Measurements from ENCODE around the gene KIAA1143.
A peak's percentile ranks its signal among the peaks of the same experiment; 100 is the strongest.

The KIAA1143 gene

GRCh38 chr3:44761424-44762169 is at the start of gene KIAA1143, which contains the start of gene KIF15:
KIAA1143 (minus strand) TSS chr3:44761619; CDS start chr3:44761602, 17 bp downstream.
KIF15 (plus strand) TSS chr3:44761794; CDS start chr3:44761866, 72 bp downstream.
- DNase-seq = peak; percentile 76 to 82

- DNase-seq = no peak
Observed at GRCh38 chr3:44805960-44806359, 44.5 kb upstream of the KIAA1143 start.

- no peak for DNase-seq
Observed at GRCh38 chr3:44803298-44803697, 41.9 kb upstream of the KIAA1143 start.

GRCh38 chr3:44802011-44802410 is 40.6 kb upstream of the KIAA1143 start:
- no peak for DNase-seq

- DNase-seq = no peak
Observed at GRCh38 chr3:44795197-44795596, 33.8 kb upstream of the KIAA1143 start.

- DNase-seq = no peak
Observed at GRCh38 chr3:44782891-44783290, 21.5 kb upstream of the KIAA1143 start.

- no peak for DNase-seq
Observed at GRCh38 chr3:44772099-44772442, 10.7 kb upstream of the KIAA1143 start.

- no peak for DNase-seq
Observed at GRCh38 chr3:44771424-44772098, 10.1 kb upstream of the KIAA1143 start.

- no peak for DNase-seq
Observed at GRCh38 chr3:44764248-44764647, 2.8 kb upstream of the KIAA1143 start.

GRCh38 chr3:44762690-44763089 is 1.3 kb upstream of the KIAA1143 start:
- no peak for DNase-seq

GRCh38 chr3:44762170-44762677 is 805 bp upstream of the KIAA1143 start:
- no peak for DNase-seq

GRCh38 chr3:44761101-44761423 is 357 bp downstream of the KIAA1143 start:
- no peak for DNase-seq

- DNase-seq = no peak
Observed at GRCh38 chr3:44734646-44735168, 26.7 kb downstream of the KIAA1143 start.

- no peak for DNase-seq
Observed at GRCh38 chr3:44729384-44729910, 32.0 kb downstream of the KIAA1143 start, which contains the start of gene ZNF501. ZNF501 (plus strand) TSS chr3:44729635; CDS start chr3:44734422, 4,787 bp downstream.

GRCh38 chr3:44722103-44722401 is 39.4 kb downstream of the KIAA1143 start:
- no peak for DNase-seq

- DNase-seq = no peak
Observed at GRCh38 chr3:44721231-44722102, 40.0 kb downstream of the KIAA1143 start.

GRCh38 chr3:44712455-44713075 is 48.9 kb downstream of the KIAA1143 start, which contains the start of gene ZNF502:
ZNF502 (plus strand) TSS chr3:44712660; CDS start chr3:44720262, 7,602 bp downstream.
- no peak for DNase-seq
